Stimulated activated effector memory CD8-positive, alpha-beta T cell treated with anti-CD3 and anti-CD28 coated beads, Interleukin-12 subunit alpha, Interleukin-12 subunit beta, amount 100 ng/mL, for 72 hours (primary cell): ENCODE measurements around the gene PYCARD.
"Not testable (repeated sequence)": the region's sequence is repeated elsewhere in the genome, so short reads cannot be mapped to it uniquely, and the experiment has no call there.

Source experiments
- ATAC-seq: fragments of 150-1000 bp; cut with Tn5 transposase; 2 replicates; pipeline ENCODE4 v1.10.0; 2021
- DNase-seq, 2 donors: peaks; one replicate each; pipeline ENCODE4 v3.0.0; 2021 to 2022; ENCODE audit warnings: low spot score in 2 of 2
- H3K27ac Mint-ChIP-seq: one replicate; pipeline ENCODE4 v1.8.0; 2022; ENCODE audit warnings: mild to moderate bottlenecking, mixed read lengths
- H3K36me3 Mint-ChIP-seq: one replicate; pipeline ENCODE4 v1.8.0; 2022; ENCODE audit warnings: mild to moderate bottlenecking, mixed read lengths
- H3K4me1 Mint-ChIP-seq: one replicate; pipeline ENCODE4 v1.8.0; 2022; ENCODE audit warnings: mixed read lengths
- H3K4me3 Mint-ChIP-seq: one replicate; pipeline ENCODE4 v1.8.0; 2022; ENCODE audit warnings: mild to moderate bottlenecking, mixed read lengths
- H3K9me3 Mint-ChIP-seq: one replicate; pipeline ENCODE4 v1.8.0; 2022; ENCODE audit warnings: mixed read lengths

The PYCARD gene

GRCh38 chr16:31202414-31203375 is at the start of gene PYCARD:
PYCARD (minus strand) TSS chr16:31202760; CDS start chr16:31202690, 70 bp downstream.
- Mint-ChIP-seq H3K4me3 (peak within 1 kb of the TSS; percentile 81), H3K27ac (peak within 1 kb of the TSS; percentile 86), H3K4me1 (peaks cover 58% of the 10 kb centered on the region), H3K9me3 (no peaks in the 10 kb centered on the region), H3K36me3 (peaks cover 41% of the 10 kb centered on the region)
- ATAC-seq, result peak; percentile 56
- peak in 1 of 2 donors; percentile 73 for DNase-seq

GRCh38 chr16:31251435-31251834 is 48.9 kb upstream of the PYCARD start:
- H3K4me1 Mint-ChIP-seq, result peaks cover 36% of the 10 kb centered on the region
- H3K27ac Mint-ChIP-seq, result no peak overlapping the region
- no peak overlapping the region for H3K4me3 Mint-ChIP-seq
- H3K36me3 Mint-ChIP-seq, result no peaks in the 10 kb centered on the region
- no peak for DNase-seq
- no peaks in the 10 kb centered on the region for H3K9me3 Mint-ChIP-seq
- no peak for ATAC-seq

DNA sequence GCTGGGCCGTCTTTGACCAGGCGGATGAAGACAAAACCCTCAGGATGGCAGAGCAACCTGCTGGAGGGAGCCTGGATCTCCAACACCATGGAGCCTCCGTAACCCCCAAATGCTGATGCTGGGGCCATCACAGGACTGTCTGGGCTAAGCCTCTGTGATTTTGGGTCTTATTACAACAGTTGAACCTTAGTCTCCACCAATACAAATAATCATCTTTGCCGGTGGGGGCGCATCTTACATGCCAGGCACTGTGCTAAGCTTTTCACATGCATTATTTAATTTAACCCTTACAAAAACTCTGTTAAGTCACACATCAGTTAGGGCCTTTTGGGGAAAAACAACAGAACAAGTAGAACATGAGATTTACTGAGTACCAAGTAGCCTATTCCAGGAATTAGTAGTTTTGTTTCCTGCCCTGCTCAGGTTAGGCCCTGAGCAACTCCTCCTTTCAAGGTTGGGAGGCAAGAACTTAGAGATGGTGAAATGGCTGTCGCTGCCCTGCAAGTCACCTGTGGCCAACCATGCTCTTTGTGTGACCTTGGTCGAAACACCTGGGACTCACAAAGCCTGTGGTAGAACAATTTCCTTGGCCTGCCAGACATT is 48.3 kb upstream of the PYCARD start:
- Mint-ChIP-seq H3K4me3 (no peak overlapping the region), H3K4me1 (peaks cover 36% of the 10 kb centered on the region), H3K36me3 (no peaks in the 10 kb centered on the region), H3K27ac (no peak overlapping the region), H3K9me3 (no peaks in the 10 kb centered on the region)
- ATAC-seq (peak; percentile 57), DNase-seq (no peak)

DNA sequence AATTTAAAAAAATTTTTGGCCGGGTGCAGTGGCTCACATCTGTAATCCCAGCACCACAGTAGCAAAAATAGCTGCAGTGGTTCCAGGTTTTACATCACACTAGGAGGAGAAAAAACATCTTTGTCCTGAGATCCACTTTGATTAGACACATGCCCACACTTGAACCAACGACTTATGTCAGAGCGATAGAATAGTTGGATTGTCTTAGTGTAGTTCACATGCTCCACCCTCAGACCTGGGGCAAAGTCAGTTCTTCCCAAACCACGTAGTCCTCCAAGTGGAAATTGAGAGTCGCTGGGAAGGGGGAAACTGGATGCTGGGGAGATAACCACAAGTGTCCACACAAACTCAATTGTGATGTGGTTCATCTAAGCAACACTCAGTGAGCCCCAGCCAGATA is 45.8 kb upstream of the PYCARD start:
- H3K4me3 Mint-ChIP-seq, result no peak overlapping the region
- H3K9me3 Mint-ChIP-seq, result no peaks in the 10 kb centered on the region
- DNase-seq, result no peak
- peaks cover 27% of the 10 kb centered on the region for H3K4me1 Mint-ChIP-seq
- no peaks in the 10 kb centered on the region for H3K36me3 Mint-ChIP-seq
- H3K27ac Mint-ChIP-seq, result peak overlapping the region; percentile 26
- ATAC-seq, result no peak

- no peak overlapping the region for H3K4me3 Mint-ChIP-seq
- peaks cover 13% of the 10 kb centered on the region for H3K4me1 Mint-ChIP-seq
- H3K27ac Mint-ChIP-seq, result no peak overlapping the region
- no peak for DNase-seq
- no peak for ATAC-seq
- H3K36me3 Mint-ChIP-seq, result no peaks in the 10 kb centered on the region
- no peaks in the 10 kb centered on the region for H3K9me3 Mint-ChIP-seq
These were observed 43.7 kb upstream of the PYCARD start for GRCh38 chr16:31246296-31246695.

GRCh38 chr16:31245598-31245997 is 43.0 kb upstream of the PYCARD start:
- not testable (repeated sequence) for DNase-seq, ATAC-seq, H3K9me3 Mint-ChIP-seq, H3K4me1 Mint-ChIP-seq, H3K36me3 Mint-ChIP-seq, H3K27ac Mint-ChIP-seq, H3K4me3 Mint-ChIP-seq

DNA sequence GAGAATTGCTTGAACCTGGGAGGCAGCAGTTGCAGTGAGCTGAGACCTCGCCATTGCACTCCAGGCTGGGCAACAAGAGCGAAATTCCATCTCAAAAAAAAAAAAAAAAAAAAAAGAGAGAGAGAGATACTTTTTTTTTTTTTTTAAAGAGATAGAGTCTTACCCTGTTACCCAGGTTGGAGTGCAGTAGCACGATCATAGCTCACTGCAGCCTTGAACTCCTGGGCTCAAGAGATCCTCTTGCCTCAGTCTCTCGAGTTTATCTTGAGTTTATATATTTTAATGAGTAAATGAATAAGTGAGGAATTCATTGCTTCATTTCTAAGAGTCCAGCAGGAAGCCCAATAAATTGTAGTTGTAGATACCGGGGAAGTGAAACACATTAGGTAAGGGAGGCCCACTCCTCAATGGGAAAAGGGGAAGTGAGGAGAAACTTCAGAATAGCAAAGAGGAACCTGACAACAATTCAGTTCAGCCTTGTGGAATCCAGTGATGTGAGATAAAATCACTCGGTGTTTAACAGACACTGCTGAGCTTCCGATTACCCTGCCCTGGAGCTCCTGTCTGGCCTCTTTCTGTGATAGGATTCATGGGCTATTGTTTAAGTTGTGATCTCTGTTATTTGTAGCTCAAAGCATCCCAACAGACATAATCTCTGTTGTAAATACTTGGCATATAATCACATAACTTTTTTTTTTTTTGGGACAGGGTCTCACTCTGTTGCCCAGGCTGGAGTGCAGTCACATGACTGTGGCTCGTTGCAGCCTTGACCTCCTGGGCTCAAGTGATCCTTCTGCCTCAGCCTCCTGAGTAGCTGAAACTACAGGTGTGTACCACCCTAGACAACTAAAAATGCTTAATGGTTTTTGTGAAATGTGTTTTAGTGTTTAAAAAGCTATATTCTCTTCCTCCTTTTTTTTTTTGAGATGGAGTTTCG is 41.4 kb upstream of the PYCARD start:
- Mint-ChIP-seq H3K4me3 (no peak overlapping the region), H3K4me1 (no peaks in the 10 kb centered on the region), H3K9me3 (no peaks in the 10 kb centered on the region), H3K36me3 (no peaks in the 10 kb centered on the region), H3K27ac (no peak overlapping the region)
- DNase-seq (no peak), ATAC-seq (no peak)

GRCh38 chr16:31242206-31242605 is 39.6 kb upstream of the PYCARD start:
- H3K4me3 Mint-ChIP-seq, result no peak overlapping the region
- no peak overlapping the region for H3K27ac Mint-ChIP-seq
- no peaks in the 10 kb centered on the region for H3K4me1 Mint-ChIP-seq
- DNase-seq (no peak), ATAC-seq (no peak)
- H3K9me3 Mint-ChIP-seq, result no peaks in the 10 kb centered on the region
- no peaks in the 10 kb centered on the region for H3K36me3 Mint-ChIP-seq

- DNase-seq (no peak), ATAC-seq (no peak)
- H3K27ac Mint-ChIP-seq, result no peak overlapping the region
- H3K36me3 Mint-ChIP-seq, result no peaks in the 10 kb centered on the region
- no peak overlapping the region for H3K4me3 Mint-ChIP-seq
- no peaks in the 10 kb centered on the region for H3K4me1 Mint-ChIP-seq
- no peaks in the 10 kb centered on the region for H3K9me3 Mint-ChIP-seq
These were observed 35.5 kb upstream of the PYCARD start for GRCh38 chr16:31238041-31238440.

DNA sequence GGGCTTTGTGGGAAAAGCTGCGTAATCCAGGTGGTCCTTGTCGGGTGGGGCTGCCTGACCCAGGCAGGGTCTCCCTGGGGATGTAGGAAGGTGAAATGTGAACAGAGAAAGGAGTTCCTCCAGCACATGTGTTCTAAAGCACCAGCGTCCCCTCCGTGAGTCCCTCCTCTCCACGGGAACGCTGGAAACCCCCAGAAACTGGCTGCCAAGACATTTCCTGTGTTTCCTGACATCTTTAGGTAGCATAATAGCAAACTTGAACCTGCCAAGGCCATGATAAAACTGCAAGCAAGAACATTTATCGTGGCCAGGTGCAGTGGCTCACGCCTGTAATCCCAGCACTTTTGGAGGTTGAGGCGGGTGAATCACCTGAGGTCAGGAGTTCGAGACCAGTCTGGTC is 26.9 kb upstream of the PYCARD start:
- Mint-ChIP-seq H3K9me3 (no peaks in the 10 kb centered on the region), H3K36me3 (no peaks in the 10 kb centered on the region), H3K4me1 (no peaks in the 10 kb centered on the region), H3K4me3 (no peak overlapping the region), H3K27ac (no peak overlapping the region)
- no peak for ATAC-seq
- DNase-seq, result no peak

GRCh38 chr16:31228206-31228605 is 25.6 kb upstream of the PYCARD start:
- Mint-ChIP-seq H3K9me3 (no peaks in the 10 kb centered on the region), H3K36me3 (no peaks in the 10 kb centered on the region), H3K4me1 (no peaks in the 10 kb centered on the region), H3K27ac (no peak overlapping the region), H3K4me3 (no peak overlapping the region)
- DNase-seq (no peak), ATAC-seq (no peak)

- ATAC-seq (no peak), DNase-seq (no peak)
- H3K27ac Mint-ChIP-seq, result no peak overlapping the region
- H3K4me1 Mint-ChIP-seq, result peaks cover 7% of the 10 kb centered on the region
- H3K9me3 Mint-ChIP-seq, result no peaks in the 10 kb centered on the region
- H3K4me3 Mint-ChIP-seq, result no peak overlapping the region
- H3K36me3 Mint-ChIP-seq, result no peaks in the 10 kb centered on the region
These were observed 22.6 kb upstream of the PYCARD start for GRCh38 chr16:31225193-31225592.

DNA sequence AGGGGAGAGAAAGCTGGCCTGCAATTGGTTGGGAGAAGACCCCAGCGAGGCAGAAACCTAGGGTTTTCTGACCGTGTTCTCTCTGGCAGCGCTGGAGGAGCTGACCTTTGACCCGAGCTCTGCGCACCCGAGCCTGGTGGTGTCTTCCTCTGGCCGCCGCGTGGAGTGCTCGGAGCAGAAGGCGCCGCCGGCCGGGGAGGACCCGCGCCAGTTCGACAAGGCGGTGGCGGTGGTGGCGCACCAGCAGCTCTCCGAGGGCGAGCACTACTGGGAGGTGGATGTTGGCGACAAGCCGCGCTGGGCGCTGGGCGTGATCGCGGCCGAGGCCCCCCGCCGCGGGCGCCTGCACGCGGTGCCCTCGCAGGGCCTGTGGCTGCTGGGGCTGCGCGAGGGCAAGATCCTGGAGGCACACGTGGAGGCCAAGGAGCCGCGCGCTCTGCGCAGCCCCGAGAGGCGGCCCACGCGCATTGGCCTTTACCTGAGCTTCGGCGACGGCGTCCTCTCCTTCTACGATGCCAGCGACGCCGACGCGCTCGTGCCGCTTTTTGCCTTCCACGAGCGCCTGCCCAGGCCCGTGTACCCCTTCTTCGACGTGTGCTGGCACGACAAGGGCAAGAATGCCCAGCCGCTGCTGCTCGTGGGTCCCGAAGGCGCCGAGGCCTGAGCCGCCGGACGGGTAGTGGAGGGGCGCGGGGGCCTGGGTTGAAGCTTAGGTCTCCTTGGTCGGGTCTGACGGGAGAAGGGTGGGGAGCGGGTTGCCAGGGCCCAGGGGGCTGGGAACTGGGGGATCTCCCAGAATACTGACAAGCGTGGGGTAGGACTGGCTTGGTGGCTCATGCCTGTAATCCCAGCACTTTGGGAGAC is 21.8 kb upstream of the PYCARD start:
- ATAC-seq (no peak), DNase-seq (no peak)
- Mint-ChIP-seq H3K9me3 (no peaks in the 10 kb centered on the region), H3K36me3 (no peaks in the 10 kb centered on the region), H3K4me1 (peaks cover 7% of the 10 kb centered on the region), H3K27ac (no peak overlapping the region), H3K4me3 (no peak overlapping the region)

GRCh38 chr16:31223044-31223443 is 20.5 kb upstream of the PYCARD start:
- no peak overlapping the region for H3K4me3 Mint-ChIP-seq
- no peaks in the 10 kb centered on the region for H3K9me3 Mint-ChIP-seq
- peaks cover 7% of the 10 kb centered on the region for H3K4me1 Mint-ChIP-seq
- ATAC-seq (no peak), DNase-seq (no peak)
- H3K27ac Mint-ChIP-seq, result no peak overlapping the region
- H3K36me3 Mint-ChIP-seq, result no peaks in the 10 kb centered on the region
